GM12864 (cell line): ENCODE results near the gene RAB14.

ENCODE experiments used
- DNase-seq: peaks from one replicate; pipeline ENCODE4 v3.0.0-alpha.2; 2011; ENCODE audit warnings: low read depth
- H3K4me3 ChIP-seq: 2 replicates; pipeline ENCODE4 v1.5.1; 2011; ENCODE audit warnings: mild to moderate bottlenecking, low read depth, low read length, control low read depth
- CTCF ChIP-seq: IDR thresholded peaks from 2 replicates; pipeline ENCODE4 v1.5.1; 2011; ENCODE audit warnings: low read depth, mild to moderate bottlenecking, moderate library complexity, low read length, control low read depth, inconsistent platforms; ENCODE audit errors: missing control alignments

The RAB14 gene

GRCh38 chr9:121230256-121230655 lies 28.6 kb upstream of the RAB14 start:
- no peak overlapping the region for H3K4me3 ChIP-seq
- no peak for TF ChIP-seq CTCF
- DNase-seq = no peak

GRCh38 chr9:121227862-121228261 lies 26.2 kb upstream of the RAB14 start:
- DNase-seq = no peak
- TF ChIP-seq CTCF = no peak
- H3K4me3 ChIP-seq = no peak overlapping the region

GRCh38 chr9:121226175-121226574 lies 24.5 kb upstream of the RAB14 start:
- TF ChIP-seq CTCF = no peak
- H3K4me3 ChIP-seq = no peak overlapping the region
- no peak for DNase-seq

- H3K4me3 ChIP-seq = no peak overlapping the region
- no peak for TF ChIP-seq CTCF
- no peak for DNase-seq
These were observed 23.6 kb upstream of the RAB14 start for GRCh38 chr9:121225240-121225639.

- no peak for DNase-seq
- H3K4me3 ChIP-seq = no peak overlapping the region
- peak; percentile 42 for TF ChIP-seq CTCF
These were observed 21.0 kb upstream of the RAB14 start for GRCh38 chr9:121222524-121223171.

GRCh38 chr9:121221664-121222055 lies 20.0 kb upstream of the RAB14 start:
- H3K4me3 ChIP-seq = no peak overlapping the region
- no peak for TF ChIP-seq CTCF
- DNase-seq = no peak

GRCh38 chr9:121220996-121221663 lies 19.5 kb upstream of the RAB14 start:
- no peak for DNase-seq
- no peak overlapping the region for H3K4me3 ChIP-seq
- no peak for TF ChIP-seq CTCF
